ENCODE data around the gene ZBTB3.

DNA sequence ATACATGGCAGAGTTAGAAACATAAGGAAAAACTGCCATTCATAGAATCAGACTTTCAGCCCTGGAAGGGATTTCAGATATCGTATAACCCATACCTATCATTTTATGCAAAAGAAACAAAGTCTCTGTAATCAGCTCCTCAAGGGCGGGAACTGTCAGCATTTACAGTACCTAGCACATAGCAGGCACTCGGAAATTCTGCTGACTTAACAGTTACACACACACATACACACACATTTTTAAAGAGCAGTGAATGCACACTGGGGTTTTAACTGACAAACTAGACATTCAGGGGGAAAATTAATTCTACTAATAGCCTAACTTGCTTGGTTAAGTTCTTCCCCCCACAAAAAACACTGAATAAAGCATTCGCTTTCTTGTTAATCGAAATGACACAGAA is 37.8 kb downstream of the ZBTB3 start:
- TF ChIP-seq, protein P1, sequence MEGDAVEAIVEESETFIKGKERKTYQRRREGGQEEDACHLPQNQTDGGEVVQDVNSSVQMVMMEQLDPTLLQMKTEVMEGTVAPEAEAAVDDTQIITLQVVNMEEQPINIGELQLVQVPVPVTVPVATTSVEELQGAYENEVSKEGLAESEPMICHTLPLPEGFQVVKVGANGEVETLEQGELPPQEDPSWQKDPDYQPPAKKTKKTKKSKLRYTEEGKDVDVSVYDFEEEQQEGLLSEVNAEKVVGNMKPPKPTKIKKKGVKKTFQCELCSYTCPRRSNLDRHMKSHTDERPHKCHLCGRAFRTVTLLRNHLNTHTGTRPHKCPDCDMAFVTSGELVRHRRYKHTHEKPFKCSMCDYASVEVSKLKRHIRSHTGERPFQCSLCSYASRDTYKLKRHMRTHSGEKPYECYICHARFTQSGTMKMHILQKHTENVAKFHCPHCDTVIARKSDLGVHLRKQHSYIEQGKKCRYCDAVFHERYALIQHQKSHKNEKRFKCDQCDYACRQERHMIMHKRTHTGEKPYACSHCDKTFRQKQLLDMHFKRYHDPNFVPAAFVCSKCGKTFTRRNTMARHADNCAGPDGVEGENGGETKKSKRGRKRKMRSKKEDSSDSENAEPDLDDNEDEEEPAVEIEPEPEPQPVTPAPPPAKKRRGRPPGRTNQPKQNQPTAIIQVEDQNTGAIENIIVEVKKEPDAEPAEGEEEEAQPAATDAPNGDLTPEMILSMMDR (conservative IDR thresholded peaks at IDR 0.05), result no peak
- TF ChIP-seq ZFX (IDR thresholded peaks at IDR 0.05), result no peak
